IMR-90 (cell line): Measurements from ENCODE around the gene TNRC6A. TPM values are rescaled to one million over a fixed set of nuclear protein-coding genes. Genes with fewer than 3 reads are reported as not detected.

Source experiments
- ATAC-seq: fragments of 200-7000 bp; cut with Tn5 transposase; 2 replicates; pipeline ENCODE4 v1.9.1; 2020; ENCODE audit warnings: low read depth, mild to moderate bottlenecking, moderate library complexity
- BruUV-seq: library from RNA; stranded (reverse); fragments of 400-500 nt; replicated peaks from 2 replicates; lab custom pipeline; 2021; lab: Mats Ljungman, UMichigan
- CTCF ChIA-PET: fragments of 300-600 bp; formaldehyde crosslinking; extraction: SDS; loops from one replicate; lab custom pipeline; 2021; ENCODE audit warnings: antibody characterized with exemption; lab: Yijun Ruan, JAX
- POLR2A ChIA-PET: fragments of 300-600 bp; sonication (Branson Sonifier 250); formaldehyde crosslinking; loops from one replicate; lab custom pipeline; 2022; ENCODE audit warnings: antibody characterized with exemption; ENCODE audit not compliant: unreplicated experiment; lab: Charles Lee
- DNase-seq: peaks from one replicate; pipeline ENCODE4 v3.0.0; 2013
- H2AFZ ChIP-seq: replicated peaks from 2 replicates; pipeline ENCODE3; 2013; ENCODE audit warnings: low read length, mild to moderate bottlenecking; ENCODE audit not compliant: poor library complexity
- H2AK5ac ChIP-seq: 2 replicates; pipeline ENCODE4 v1.6.1; 2013; ENCODE audit warnings: low read depth, low read length, inconsistent platforms
- H2AK9ac ChIP-seq: replicated peaks from 2 replicates; pipeline ENCODE3; 2013; ENCODE audit warnings: mild to moderate bottlenecking, low read depth, low read length, moderate library complexity; ENCODE audit not compliant: poor library complexity
- H2BK120ac ChIP-seq: 2 replicates; pipeline ENCODE4 v1.6.1; 2013; ENCODE audit warnings: low read depth, low read length, inconsistent platforms
- H2BK15ac ChIP-seq: 3 replicates; pipeline ENCODE4 v1.6.1; 2013; ENCODE audit warnings: low read depth, low read length, inconsistent platforms
- H2BK20ac ChIP-seq: 2 replicates; pipeline ENCODE4 v1.6.1; 2013; ENCODE audit warnings: low read depth, mild to moderate bottlenecking, inconsistent platforms, low read length, moderate library complexity
- H2BK5ac ChIP-seq: 2 replicates; pipeline ENCODE4 v1.6.1; 2013; ENCODE audit warnings: mild to moderate bottlenecking, low read depth, low read length, inconsistent platforms; ENCODE audit not compliant: poor library complexity, severe bottlenecking
- H3K14ac ChIP-seq: replicated peaks from 2 replicates; pipeline ENCODE4 v1.6.1; 2013; ENCODE audit warnings: low read depth, low read length, inconsistent platforms
- H3K18ac ChIP-seq: 2 replicates; pipeline ENCODE4 v1.6.1; 2013; ENCODE audit warnings: low read depth, low read length, control low read depth
- H3K23ac ChIP-seq: 2 replicates; pipeline ENCODE4 v1.6.1; 2013; ENCODE audit warnings: low read depth, low read length, inconsistent platforms
- H3K27ac ChIP-seq: 2 replicates; pipeline ENCODE4 v1.5.1; 2013; ENCODE audit warnings: mild to moderate bottlenecking, control low read depth, low read length; ENCODE audit not compliant: insufficient read depth
- H3K27me3 ChIP-seq: 2 replicates; pipeline ENCODE4 v1.6.1; 2013; ENCODE audit warnings: low read length; ENCODE audit not compliant: control insufficient read depth, insufficient read depth
- H3K36me3 ChIP-seq: 2 replicates; pipeline ENCODE4 v1.6.1; 2013; ENCODE audit warnings: low read length, mixed read lengths; ENCODE audit not compliant: control insufficient read depth, insufficient read depth
- H3K4ac ChIP-seq: 2 replicates; pipeline ENCODE4 v1.6.1; 2013; ENCODE audit warnings: low read depth, low read length, inconsistent platforms
- H3K4me1 ChIP-seq: 2 replicates; pipeline ENCODE4 v1.6.1; 2013; ENCODE audit warnings: low read length, mixed read lengths; ENCODE audit not compliant: control insufficient read depth, insufficient read depth
- H3K4me2 ChIP-seq: 2 replicates; pipeline ENCODE4 v1.6.1; 2013; ENCODE audit warnings: low read depth, mild to moderate bottlenecking, control low read depth, low read length, moderate library complexity
- H3K4me3 ChIP-seq: 2 replicates; pipeline ENCODE4 v1.5.1; 2013; ENCODE audit warnings: low read depth, mild to moderate bottlenecking, control low read depth, low read length, moderate library complexity; ENCODE audit not compliant: insufficient read depth
- H3K56ac ChIP-seq: 2 replicates; pipeline ENCODE4 v1.6.1; 2013; ENCODE audit warnings: low read length, inconsistent platforms; ENCODE audit not compliant: insufficient read depth; ENCODE audit errors: extremely low read depth
- H3K79me1 ChIP-seq, 2 experiments: 2 replicates each; pipeline ENCODE4 v1.6.1; 2013; ENCODE audit warnings: low read length in 2 of 2, inconsistent platforms in 1 of 2, low read depth in 1 of 2
- H3K9ac ChIP-seq: 2 replicates; pipeline ENCODE4 v1.6.1; 2013; ENCODE audit warnings: low read depth, low read length, control low read depth
- H3K9me1 ChIP-seq: 2 replicates; pipeline ENCODE4 v1.6.1; 2013; ENCODE audit warnings: low read length, inconsistent platforms; ENCODE audit not compliant: insufficient read depth
- H3K9me3 ChIP-seq: 2 replicates; pipeline ENCODE4 v1.6.1; 2013; ENCODE audit warnings: low read length; ENCODE audit not compliant: control insufficient read depth, insufficient read depth
- H4K20me1 ChIP-seq: 2 replicates; pipeline ENCODE4 v1.6.1; 2013; ENCODE audit warnings: low read length, inconsistent platforms; ENCODE audit not compliant: insufficient read depth
- H4K5ac ChIP-seq: 2 replicates; pipeline ENCODE4 v1.6.1; 2013; ENCODE audit warnings: mild to moderate bottlenecking, low read depth, low read length, control low read depth
- H4K8ac ChIP-seq, 2 experiments: 2 replicates each; pipeline ENCODE4 v1.6.1; 2013; ENCODE audit warnings: low read depth in 2 of 2, low read length in 2 of 2, control low read depth in 1 of 2, inconsistent platforms in 1 of 2
- H4K91ac ChIP-seq: 2 replicates; pipeline ENCODE4 v1.6.1; 2013; ENCODE audit warnings: low read depth, low read length, inconsistent platforms; ENCODE audit not compliant: insufficient read depth
- BHLHE40 ChIP-seq: fragments of 150-350 bp; IDR thresholded peaks from 2 replicates; pipeline ENCODE4 v1.6.1; 2016; ENCODE audit warnings: mild to moderate bottlenecking, low read depth, low read length
- CHD1 ChIP-seq: IDR thresholded peaks from 2 replicates; pipeline ENCODE4 v1.6.1; 2012; ENCODE audit warnings: low read depth, low read length, improper control_type of control experiment
- CTCF ChIP-seq: conservative IDR thresholded peaks from 2 replicates; pipeline ENCODE4 v1.5.1; 2012; ENCODE audit warnings: mild to moderate bottlenecking, low read depth, low read length, improper control_type of control experiment
- POLR2A ChIP-seq: IDR thresholded peaks from 2 replicates; pipeline ENCODE4 v1.6.1; 2012; ENCODE audit warnings: mild to moderate bottlenecking, low read depth, low read length
- RAD21 ChIP-seq: IDR thresholded peaks from 2 replicates; pipeline ENCODE4 v1.6.1; 2012; ENCODE audit warnings: low read length, improper control_type of control experiment
- RCOR1 ChIP-seq: IDR thresholded peaks from 2 replicates; pipeline ENCODE4 v1.6.1; 2012; ENCODE audit warnings: mild to moderate bottlenecking, low read length, improper control_type of control experiment; ENCODE audit not compliant: insufficient replicate concordance
- RFX5 ChIP-seq: IDR thresholded peaks from 2 replicates; pipeline ENCODE4 v1.8.0; 2012; ENCODE audit warnings: low read depth, mild to moderate bottlenecking, low read length, moderate library complexity
- SMC3 ChIP-seq: fragments of 150-350 bp; IDR thresholded peaks from 2 replicates; pipeline ENCODE4 v1.6.1; 2016; ENCODE audit warnings: low read depth, mild to moderate bottlenecking, antibody characterized with exemption, low read length, moderate library complexity
- USF2 ChIP-seq: fragments of 150-350 bp; IDR thresholded peaks from 2 replicates; pipeline ENCODE4 v1.6.1; 2017; ENCODE audit warnings: mild to moderate bottlenecking, antibody characterized with exemption, low read length, low read depth
- WGBS, 2 experiments: methylation state at CpG; one replicate each; pipeline versions ENCODE4 v1.1.5 to v1.1.7; 2013; ENCODE audit warnings: missing lambda C conversion rate in 2 of 2; ENCODE audit not compliant: insufficient read length in 1 of 2; ENCODE audit errors: extremely low coverage in 2 of 2; 5-methylcytosine and 5-hydroxymethylcytosine counted together
- dilution Hi-C: fragments of 300-500 bp; cut with HindIII; formaldehyde crosslinking; loops from one replicate; pipeline ENCODE4 v1.14.3; 2018; ENCODE audit warnings: low sequenced_read_pairs; ENCODE audit not compliant: unreplicated experiment
- in situ Hi-C: fragments of 300-500 bp; cut with MboI; formaldehyde crosslinking; loops from 3 replicates; pipeline ENCODE4 v1.14.3; 2019; ENCODE audit warnings: low sequenced_read_pairs, inconsistent platforms, mixed read lengths
- intact Hi-C: fragments of 100-400 bp; cut with micrococcal nuclease; formaldehyde crosslinking; loops from 2 replicates; pipeline ENCODE4 v1.10.0; 2022
- polyA plus RNA-seq, 3 experiments: library from polyadenylated mRNA; depleted of rRNA; stranded (reverse); fragments of >200 nt; gene quantifications; 2 replicates each; pipeline ENCODE4 v1.2.3, GENCODE V29; 2012; ENCODE audit warnings: low replicate concordance in 1 of 3
- total RNA-seq: library from RNA; depleted of rRNA; stranded (reverse); fragments of >200 nt; gene quantifications from 2 replicates; pipeline ENCODE4 v1.2.3, GENCODE V29; 2012

Gene TNRC6A
- total and polyA plus RNA-seq, 2 of the 4 experiments (the other 2 are of a cell fraction): 32.4 to 42.3 TPM

- no peaks in the 10 kb centered on the region for H3K9me3 ChIP-seq
- H3K23ac ChIP-seq: no peak overlapping the region
- intact Hi-C loops (no loop called here), in situ Hi-C loops (loop anchor here (10.0 kb wide), 1 partner anchor 219 kb away; no protein-coding TSS in a partner anchor), dilution Hi-C loops (loop anchor here (25.0 kb wide), 1 partner anchor 222 kb away; no protein-coding TSS in a partner anchor)
- no peak for ATAC-seq
- peaks cover 27 to 60% of the 10 kb centered on the region in 2 experiments for H3K79me1 ChIP-seq
- H2BK15ac ChIP-seq: no peak overlapping the region
- H3K18ac ChIP-seq: no peak overlapping the region
- POLR2A ChIA-PET: no interaction called here
- H3K14ac ChIP-seq: no peak overlapping the region
- no peak overlapping the region for H3K4me2 ChIP-seq
- H3K27ac ChIP-seq: no peak overlapping the region
- H3K4me1 ChIP-seq: no peaks in the 10 kb centered on the region
- no peak overlapping the region for H2BK120ac ChIP-seq
- TF ChIP-seq RAD21 (no peak), RFX5 (no peak), CHD1 (no peak), POLR2A (no peak), USF2 (no peak), SMC3 (no peak), CTCF (no peak), RCOR1 (no peak), BHLHE40 (no peak)
- no peak overlapping the region for H2AFZ ChIP-seq
- CTCF ChIA-PET: no interaction called here
- no peak overlapping the region for H4K8ac ChIP-seq
- no peak for DNase-seq
- H2AK9ac ChIP-seq: no peak overlapping the region
- no peak overlapping the region for H2AK5ac ChIP-seq
- no peak overlapping the region for H3K4ac ChIP-seq
- no peak overlapping the region for H2BK20ac ChIP-seq
- H4K20me1 ChIP-seq: 0 out of 2 replicates have a peak, but pooled peaks cover 4% of the 10 kb centered on the region
- no peak overlapping the region for H4K91ac ChIP-seq
- no TSS peak for BruUV-seq
- H4K5ac ChIP-seq: no peak overlapping the region
- no peak overlapping the region for H3K9ac ChIP-seq
- WGBS, 2 experiments: 100% methylated on average over 1 of the region's 3 CpGs; no CpG with 5 or more reads in 1 of the 2 experiments
- no peak overlapping the region for H3K4me3 ChIP-seq
- no peaks in the 10 kb centered on the region for H3K27me3 ChIP-seq
- H3K36me3 ChIP-seq: peaks cover 37% of the 10 kb centered on the region
- H3K56ac ChIP-seq: no peak overlapping the region
- H2BK5ac ChIP-seq: no peak overlapping the region
- H3K9me1 ChIP-seq: peaks cover 2% of the 10 kb centered on the region; the same call in 1 of the 2 replicates
Observed at GRCh38 chr16:24784121-24784520, 54.7 kb downstream of the TNRC6A start.
